Testis (tissue), 2 donors: ENCODE measurements around the gene PARP14.

ENCODE experiments used
- POLR2A ChIP-seq: fragments of 450-650 bp; IDR thresholded peaks from one replicate; pipeline ENCODE4 v1.6.1; 2017; ENCODE audit warnings: antibody characterized with exemption, mild to moderate bottlenecking, moderate library complexity
- TF ChIP-seq, protein P1 (sequence below), 3 experiments: fragments of 450-650 bp in 2 of 3; fragments of 200-600 bp in 1 of 3; sonication (generic) in 1 of 3; IDR thresholded peaks; one replicate each; pipeline ENCODE4 v1.5.1; 2016 to 2019; ENCODE audit warnings: antibody characterized with exemption in 3 of 3, mild to moderate bottlenecking in 2 of 3, moderate library complexity in 1 of 3

DNA sequence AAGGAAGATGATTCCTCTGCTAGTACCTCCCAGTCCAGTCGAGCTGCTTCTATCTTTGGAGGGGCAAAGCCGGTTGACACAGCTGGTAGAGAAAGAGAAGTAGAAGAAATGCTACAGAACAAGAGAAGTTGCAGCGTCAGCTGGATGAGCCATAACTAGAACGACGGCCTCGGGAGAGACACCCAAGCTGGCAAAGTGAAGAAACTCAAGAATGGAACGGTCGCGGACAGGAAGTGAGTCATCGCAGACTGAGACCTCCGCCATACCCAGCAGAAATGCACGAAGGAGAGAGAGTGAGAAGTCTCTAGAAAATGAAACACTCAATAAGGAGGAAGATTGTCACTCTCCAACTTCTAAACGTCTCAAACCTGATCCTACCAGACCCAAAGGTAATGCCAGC is 19.0 kb upstream of the PARP14 start:
- TF ChIP-seq, protein P1, sequence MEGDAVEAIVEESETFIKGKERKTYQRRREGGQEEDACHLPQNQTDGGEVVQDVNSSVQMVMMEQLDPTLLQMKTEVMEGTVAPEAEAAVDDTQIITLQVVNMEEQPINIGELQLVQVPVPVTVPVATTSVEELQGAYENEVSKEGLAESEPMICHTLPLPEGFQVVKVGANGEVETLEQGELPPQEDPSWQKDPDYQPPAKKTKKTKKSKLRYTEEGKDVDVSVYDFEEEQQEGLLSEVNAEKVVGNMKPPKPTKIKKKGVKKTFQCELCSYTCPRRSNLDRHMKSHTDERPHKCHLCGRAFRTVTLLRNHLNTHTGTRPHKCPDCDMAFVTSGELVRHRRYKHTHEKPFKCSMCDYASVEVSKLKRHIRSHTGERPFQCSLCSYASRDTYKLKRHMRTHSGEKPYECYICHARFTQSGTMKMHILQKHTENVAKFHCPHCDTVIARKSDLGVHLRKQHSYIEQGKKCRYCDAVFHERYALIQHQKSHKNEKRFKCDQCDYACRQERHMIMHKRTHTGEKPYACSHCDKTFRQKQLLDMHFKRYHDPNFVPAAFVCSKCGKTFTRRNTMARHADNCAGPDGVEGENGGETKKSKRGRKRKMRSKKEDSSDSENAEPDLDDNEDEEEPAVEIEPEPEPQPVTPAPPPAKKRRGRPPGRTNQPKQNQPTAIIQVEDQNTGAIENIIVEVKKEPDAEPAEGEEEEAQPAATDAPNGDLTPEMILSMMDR (IDR thresholded peaks at IDR 0.05), result no peak
- TF ChIP-seq POLR2A, result no peak
